ENCODE measurements around the gene PDE4B. TPM values are rescaled to one million over a fixed set of nuclear protein-coding genes. Genes with fewer than 3 reads are reported as not detected.

The PDE4B gene
- total RNA-seq, 1 donor from 2014 or later, result 0.57 TPM

GRCh38 chr1:66251546-66251945, 458.9 kb downstream of the PDE4B start:
- Mint-ChIP-seq H3K4me3 (ENCODE audit: unreplicated experiment) (no peak overlapping the region), H3K9me3 (ENCODE audit: low read depth) (no peaks in the 10 kb centered on the region), H3K27ac (ENCODE audit: unreplicated experiment) (no peak overlapping the region), H3K4me1 (ENCODE audit: low read depth) (peaks cover 19% of the 10 kb centered on the region), H3K27me3 (ENCODE audit: low read depth) (no peaks in the 10 kb centered on the region), H3K36me3 (ENCODE audit: low read depth) (no peaks in the 10 kb centered on the region)
- TF ChIP-seq CTCF (IDR thresholded peaks at IDR 0.05), result no peak
- no peak for DNase-seq (ENCODE audit: low spot score)

GRCh38 chr1:66253330-66253921, 460.7 kb downstream of the PDE4B start:
- TF ChIP-seq CTCF (IDR thresholded peaks at IDR 0.05), result peak; percentile 94
- H3K9me3 Mint-ChIP-seq (ENCODE audit: low read depth), result no peaks in the 10 kb centered on the region
- H3K27ac Mint-ChIP-seq (ENCODE audit: unreplicated experiment), result no peak overlapping the region
- no peaks in the 10 kb centered on the region for H3K27me3 Mint-ChIP-seq (ENCODE audit: low read depth)
- DNase-seq (ENCODE audit: low spot score), result no peak
- H3K4me1 Mint-ChIP-seq (ENCODE audit: low read depth), result peaks cover 16% of the 10 kb centered on the region
- H3K36me3 Mint-ChIP-seq (ENCODE audit: low read depth), result no peaks in the 10 kb centered on the region
- H3K4me3 Mint-ChIP-seq (ENCODE audit: unreplicated experiment), result no peak overlapping the region

GRCh38 chr1:66254785-66255184, 462.1 kb downstream of the PDE4B start:
- no peak for DNase-seq (ENCODE audit: low spot score)
- Mint-ChIP-seq H3K27me3 (ENCODE audit: low read depth) (no peaks in the 10 kb centered on the region), H3K27ac (ENCODE audit: unreplicated experiment) (no peak overlapping the region)

GRCh38 chr1:66256629-66257572, 464.2 kb downstream of the PDE4B start:
- Mint-ChIP-seq H3K4me3 (ENCODE audit: unreplicated experiment) (no peak overlapping the region), H3K27ac (ENCODE audit: unreplicated experiment) (no peak overlapping the region), H3K27me3 (ENCODE audit: low read depth) (no peaks in the 10 kb centered on the region), H3K9me3 (ENCODE audit: low read depth) (no peaks in the 10 kb centered on the region), H3K4me1 (ENCODE audit: low read depth) (peaks cover 24% of the 10 kb centered on the region), H3K36me3 (ENCODE audit: low read depth) (no peaks in the 10 kb centered on the region)
- no peak for DNase-seq (ENCODE audit: low spot score)
- no peak for TF ChIP-seq CTCF (IDR thresholded peaks at IDR 0.05)

More at GRCh38 chr1:66254785-66255184, 462.1 kb downstream of the PDE4B start:
- Mint-ChIP-seq H3K9me3 (ENCODE audit: low read depth) (no peaks in the 10 kb centered on the region), H3K4me1 (ENCODE audit: low read depth) (peaks cover 17% of the 10 kb centered on the region), H3K36me3 (ENCODE audit: low read depth) (no peaks in the 10 kb centered on the region), H3K4me3 (ENCODE audit: unreplicated experiment) (no peak overlapping the region)
- TF ChIP-seq CTCF (IDR thresholded peaks at IDR 0.05), result no peak

GRCh38 chr1:66258404-66259105, 465.9 kb downstream of the PDE4B start:
- Mint-ChIP-seq H3K4me3 (ENCODE audit: unreplicated experiment) (no peak overlapping the region), H3K27me3 (ENCODE audit: low read depth) (no peaks in the 10 kb centered on the region), H3K27ac (ENCODE audit: unreplicated experiment) (no peak overlapping the region), H3K4me1 (ENCODE audit: low read depth) (peaks cover 37% of the 10 kb centered on the region), H3K9me3 (ENCODE audit: low read depth) (no peaks in the 10 kb centered on the region), H3K36me3 (ENCODE audit: low read depth) (no peaks in the 10 kb centered on the region)
- DNase-seq (ENCODE audit: low spot score), result no peak
- TF ChIP-seq CTCF (IDR thresholded peaks at IDR 0.05), result no peak
